Cerebellar cortex (tissue), 1 donor: Measurements from ENCODE around the gene NPIPA2.
"Not testable (repeated sequence)": the region's sequence is repeated elsewhere in the genome, so short reads cannot be mapped to it uniquely, and the experiment has no call there.

Source experiments
- DNase-seq: peaks from one replicate; pipeline ENCODE4 v3.0.0-alpha.2; 2015; ENCODE audit warnings: low spot score

NPIPA2 gene

DNA sequence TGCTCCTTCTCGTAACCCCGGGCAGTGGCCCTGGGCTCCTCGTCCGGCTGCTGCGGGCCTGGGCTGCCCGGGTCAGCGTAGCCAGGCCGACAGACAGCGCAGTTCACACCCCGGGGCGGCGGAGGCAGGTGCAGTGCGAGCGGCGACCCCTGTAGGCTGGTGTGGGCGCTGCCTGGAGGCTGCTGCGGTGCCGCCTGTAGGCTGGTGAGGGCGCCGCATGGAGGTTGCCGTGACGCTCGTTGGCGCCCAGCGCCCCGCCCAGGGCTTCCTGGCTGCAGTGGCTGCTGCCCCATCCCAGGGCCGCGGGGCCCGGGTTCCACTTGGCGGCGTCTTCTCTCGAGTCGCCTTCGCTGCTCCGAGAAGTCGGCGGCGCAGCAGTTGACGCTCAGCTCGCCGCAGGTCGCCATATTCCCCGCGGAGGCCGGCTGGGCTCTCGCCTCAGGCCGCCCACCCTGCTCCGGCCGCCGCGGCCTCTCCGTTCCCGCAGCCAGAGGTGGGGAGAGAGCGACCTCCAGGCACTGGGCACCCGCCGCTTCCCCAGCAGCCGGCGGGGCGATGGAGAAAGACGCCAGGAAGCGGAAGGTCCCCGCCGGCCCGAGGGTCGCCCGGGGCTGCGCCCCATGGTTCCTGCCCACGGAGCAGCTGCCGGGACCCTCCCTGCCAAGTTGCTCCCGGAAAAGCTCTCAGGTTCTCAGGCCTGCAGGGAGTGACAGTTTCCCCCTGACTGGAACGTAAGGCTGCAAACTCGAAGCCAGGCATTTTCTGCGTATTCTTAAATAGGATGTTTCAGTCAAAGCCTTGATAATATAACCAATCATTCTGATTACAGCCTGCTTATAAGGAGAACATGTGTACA lies at the start of gene NPIPA2:
NPIPA2 (plus strand) TSS at position 261 of the 856 bp plus-strand sequence. CDS start 5,533 bp downstream, outside the sequence.
- not testable (repeated sequence) for DNase-seq

DNA sequence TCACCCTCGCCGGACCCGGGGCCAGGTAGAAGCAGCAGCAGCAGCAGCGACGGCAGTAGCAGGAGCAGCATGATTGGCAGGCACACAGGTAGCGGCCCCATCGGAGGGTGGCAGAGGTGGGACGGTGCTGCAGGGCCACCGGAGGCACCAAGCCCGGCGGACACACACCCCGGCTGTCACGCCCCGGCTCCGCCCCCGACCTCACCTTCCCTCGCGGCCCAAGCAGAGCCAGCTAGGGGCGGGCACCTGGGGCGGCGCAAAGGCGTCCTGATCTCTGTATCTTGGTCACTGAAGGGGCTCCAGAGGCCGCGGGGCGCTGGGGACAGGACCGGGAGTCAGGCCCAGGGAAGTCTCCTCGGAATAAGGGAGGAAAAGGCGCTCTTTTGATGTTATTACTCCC lies 48.2 kb upstream of the NPIPA2 start, which contains the start of gene PLA2G10:
PLA2G10 (minus strand) TSS at position 180 of the 400 bp plus-strand sequence; CDS start at position 101, 79 bp downstream.
- not testable (repeated sequence) for DNase-seq

GRCh38 chr16:14701859-14702258 lies 40.5 kb upstream of the NPIPA2 start:
- DNase-seq: not testable (repeated sequence)

- DNase-seq: not testable (repeated sequence)
These were observed 39.7 kb upstream of the NPIPA2 start for GRCh38 chr16:14702672-14703071.

- DNase-seq: not testable (repeated sequence)
These were observed 38.9 kb upstream of the NPIPA2 start, which contains the start of gene NPIPA3 for GRCh38 chr16:14703156-14704011. NPIPA3 (plus strand) TSS chr16:14703411; CDS start chr16:14708944, 5,533 bp downstream.

- not testable (repeated sequence) for DNase-seq
These were observed 9.1 kb upstream of the NPIPA2 start for GRCh38 chr16:14733233-14733632.

DNA sequence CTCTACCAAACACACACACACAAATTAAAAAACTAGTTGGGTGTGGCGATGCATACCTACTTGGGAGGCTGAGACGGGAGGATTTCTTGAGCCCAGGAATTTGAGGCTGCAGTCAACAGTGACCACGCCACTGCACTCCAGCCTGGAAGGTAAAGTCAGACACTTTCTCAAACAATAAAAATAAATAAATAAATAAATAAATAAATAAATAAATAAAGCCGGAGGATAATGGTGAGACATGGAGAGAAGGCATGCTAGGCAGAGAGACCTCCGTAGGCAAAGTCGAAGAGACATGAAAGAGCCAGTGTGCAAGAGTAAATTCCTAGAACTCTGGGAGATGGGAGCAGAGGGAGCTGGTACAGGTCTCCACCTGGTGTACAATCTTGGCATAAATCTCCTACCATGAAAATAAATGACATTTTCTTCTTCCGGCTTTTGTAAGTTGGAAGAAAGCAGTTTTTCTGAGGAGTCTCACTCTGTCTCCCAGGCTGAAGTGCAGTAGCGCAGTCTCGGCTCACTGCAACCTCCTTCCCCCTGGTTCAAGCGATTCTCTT lies 1.4 kb upstream of the NPIPA2 start:
- not testable (repeated sequence) for DNase-seq

GRCh38 chr16:14741794-14742193 lies 539 bp upstream of the NPIPA2 start:
- DNase-seq: not testable (repeated sequence)

DNA sequence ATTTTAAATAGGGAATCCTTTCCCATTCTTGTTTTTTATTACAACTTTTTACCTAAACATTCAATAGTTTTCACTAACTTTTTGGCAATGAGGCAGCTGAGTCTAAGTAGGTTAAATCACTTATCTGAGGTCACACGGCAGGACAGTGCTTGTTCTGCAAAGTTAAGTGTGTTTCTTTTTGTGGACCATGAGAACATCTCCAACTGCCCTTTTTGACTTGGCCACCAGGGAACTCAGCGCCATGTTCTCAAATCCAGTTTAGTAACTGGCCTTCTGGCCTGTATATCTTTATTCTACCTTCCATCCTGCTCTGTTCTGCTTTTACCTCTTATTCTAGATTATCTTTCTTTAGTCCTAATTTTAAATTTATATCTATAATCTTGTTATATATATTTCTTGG lies 31.3 kb downstream of the NPIPA2 start:
- DNase-seq: not testable (repeated sequence)

- not testable (repeated sequence) for DNase-seq
These were observed 33.3 kb downstream of the NPIPA2 start for GRCh38 chr16:14775624-14776023.

DNA sequence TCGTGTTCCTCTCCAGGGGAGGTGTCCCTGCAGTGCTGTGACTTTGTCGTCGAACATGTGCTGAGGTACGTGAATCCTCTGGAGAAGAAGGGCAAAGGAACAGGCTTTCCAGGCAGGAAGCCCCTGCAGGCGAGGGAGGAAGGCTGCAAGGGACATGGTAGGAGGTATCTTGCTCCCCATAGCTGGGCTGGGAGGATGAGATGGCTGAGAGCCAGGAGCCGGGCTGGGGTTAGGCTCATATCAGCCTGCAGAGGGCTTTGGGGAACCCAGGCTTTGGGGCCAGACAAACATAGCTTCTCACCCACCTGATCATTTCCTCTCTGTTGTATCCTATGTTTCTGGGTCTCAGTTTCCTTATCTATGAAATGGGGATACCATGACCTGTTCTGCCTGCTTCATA lies 34.4 kb downstream of the NPIPA2 start:
- not testable (repeated sequence) for DNase-seq

DNA sequence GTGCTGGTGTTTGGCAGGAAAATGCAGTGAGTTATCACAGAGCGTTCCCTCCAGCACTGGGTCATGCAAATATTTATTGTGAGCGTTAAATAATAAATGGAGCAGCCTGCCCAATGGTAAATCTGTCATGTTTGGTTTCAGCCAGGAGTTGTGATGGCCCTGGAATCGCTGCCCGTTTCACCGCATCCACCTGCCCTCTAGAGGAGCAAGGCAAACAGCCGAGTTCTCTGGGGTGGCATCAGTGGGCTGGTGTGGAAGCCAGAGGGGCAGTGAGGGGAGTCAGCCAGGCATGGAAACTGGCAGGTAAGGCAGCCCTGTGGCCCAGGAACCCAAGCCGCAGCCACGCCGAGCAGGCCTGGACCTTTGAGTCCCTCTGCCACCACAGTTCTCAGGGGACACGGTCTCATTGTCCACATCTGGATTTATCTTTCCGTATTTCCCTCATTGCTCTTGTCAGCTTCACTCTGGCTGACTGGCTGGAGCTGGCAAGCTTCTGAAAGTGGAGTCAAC lies 37.1 kb downstream of the NPIPA2 start:
- not testable (repeated sequence) for DNase-seq

- not testable (repeated sequence) for DNase-seq
These were observed 43.8 kb downstream of the NPIPA2 start for GRCh38 chr16:14786180-14786579.

DNA sequence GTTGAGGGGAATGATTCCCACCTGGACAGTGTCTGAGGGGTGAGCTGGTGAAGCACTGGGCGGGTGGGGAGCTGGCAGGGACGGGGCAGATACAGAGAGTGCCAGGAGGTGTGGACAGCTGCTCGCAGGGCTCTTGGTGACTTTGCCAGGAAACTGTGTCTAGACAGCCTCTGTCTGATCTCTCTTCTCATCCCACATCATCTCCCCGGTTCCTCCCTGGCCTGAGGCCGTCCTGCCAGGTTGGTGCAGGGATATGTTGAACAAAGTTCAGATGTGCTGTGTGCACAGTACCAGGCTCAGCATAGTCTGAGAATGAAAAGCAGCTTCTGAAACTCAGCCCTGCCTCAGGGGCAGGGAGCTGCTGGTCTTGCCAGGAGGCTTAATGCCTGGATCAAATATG lies 47.2 kb downstream of the NPIPA2 start:
- not testable (repeated sequence) for DNase-seq

DNA sequence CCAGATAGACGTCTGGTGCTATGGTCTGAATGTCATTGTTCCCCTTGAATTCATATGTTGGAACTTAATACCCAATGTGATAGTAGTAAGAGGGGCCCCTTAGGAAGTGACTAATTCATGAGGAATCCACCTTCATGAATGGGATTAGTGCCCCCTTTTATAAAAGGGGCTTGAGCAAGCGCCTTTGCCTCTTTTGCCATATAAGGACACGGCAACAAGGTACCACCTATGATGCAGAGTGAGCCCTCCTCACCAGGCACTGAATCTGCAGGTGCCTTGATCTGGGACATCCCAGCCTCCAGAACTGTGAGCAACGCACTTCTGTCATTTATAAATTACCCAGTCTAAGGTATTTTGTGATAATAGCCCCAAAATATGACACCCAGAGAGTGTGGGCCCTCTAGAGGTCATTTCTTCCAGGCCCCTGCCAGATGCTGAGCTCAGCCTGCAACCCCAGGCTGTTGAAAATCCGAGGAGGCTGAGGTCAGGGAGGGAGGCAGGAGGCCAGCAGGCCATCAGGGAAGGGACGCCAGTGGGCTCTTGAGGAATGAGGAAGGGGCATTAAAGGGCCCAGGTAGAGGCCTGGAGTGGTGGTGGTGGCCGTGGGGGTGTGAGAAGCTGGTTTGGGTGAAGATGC lies 48.1 kb downstream of the NPIPA2 start:
- not testable (repeated sequence) for DNase-seq

DNA sequence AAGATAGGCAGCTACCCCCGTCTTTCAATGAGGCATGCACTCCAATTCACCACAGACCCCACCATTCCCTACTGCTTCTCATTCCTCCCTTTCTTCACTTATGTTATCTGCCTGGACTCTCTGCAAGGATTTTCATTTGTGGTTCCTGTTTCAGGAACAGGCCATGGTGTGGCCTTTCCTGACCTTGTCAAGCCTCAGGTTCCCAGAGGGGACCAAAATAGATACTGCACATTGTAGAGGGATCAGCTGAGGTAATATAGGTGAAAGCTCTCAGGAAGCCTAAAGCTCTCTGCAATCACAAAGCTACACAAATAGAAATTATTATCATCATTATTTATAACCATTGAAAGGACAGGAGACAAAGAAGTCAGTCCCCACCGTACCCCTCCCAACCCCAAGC lies 50.6 kb downstream of the NPIPA2 start:
- not testable (repeated sequence) for DNase-seq

GRCh38 chr16:14797558-14797957 lies 55.2 kb downstream of the NPIPA2 start:
- not testable (repeated sequence) for DNase-seq

DNA sequence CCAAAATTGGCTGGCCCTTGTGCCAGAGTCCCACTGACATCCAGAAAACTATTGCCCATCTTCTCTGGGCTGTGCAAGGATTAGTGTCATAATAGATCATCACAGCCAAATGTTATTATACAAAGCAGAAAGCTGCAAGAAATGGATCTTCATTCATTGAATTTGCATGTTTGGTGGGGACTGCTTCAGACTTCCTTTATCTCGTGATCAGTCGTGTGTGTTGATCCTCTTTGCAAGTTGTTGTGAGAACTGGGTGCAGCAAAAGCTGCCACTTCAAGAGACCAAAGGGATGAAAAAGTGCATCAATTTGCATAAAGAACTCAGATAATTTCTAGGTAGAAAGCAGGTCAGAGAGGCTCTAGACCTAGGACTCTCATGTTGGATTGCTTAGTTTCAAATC lies 61.2 kb downstream of the NPIPA2 start:
- DNase-seq: not testable (repeated sequence)

- not testable (repeated sequence) for DNase-seq
These were observed 64.9 kb downstream of the NPIPA2 start for GRCh38 chr16:14807184-14807678.

DNA sequence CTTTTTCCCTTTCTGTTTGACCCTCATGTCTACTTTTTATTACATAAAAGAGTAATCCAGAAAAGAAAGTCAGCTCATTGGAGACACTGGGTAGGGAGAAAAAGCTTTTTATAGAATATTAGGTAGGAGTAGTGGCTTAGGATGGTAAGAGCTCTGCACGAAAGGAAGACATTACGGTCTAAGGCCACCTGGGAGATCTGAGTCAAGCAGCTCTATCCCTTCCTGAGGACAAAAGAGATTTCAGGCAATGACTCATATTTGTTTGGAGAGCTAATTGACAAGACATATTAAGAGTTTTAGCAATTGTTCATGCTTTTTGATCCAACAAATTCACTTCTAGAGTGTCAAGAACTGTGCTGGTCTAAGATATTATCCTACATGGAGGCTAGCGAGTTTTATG lies 71.6 kb downstream of the NPIPA2 start:
- not testable (repeated sequence) for DNase-seq
